NCI-H2029 (cell line): Measurements from ENCODE around the gene PPP2R5D.

Experiments used
- DNase-seq: peaks from one replicate; lab custom pipeline; 2025; lab: John Stamatoyannopoulos, UW

Gene PPP2R5D

DNA sequence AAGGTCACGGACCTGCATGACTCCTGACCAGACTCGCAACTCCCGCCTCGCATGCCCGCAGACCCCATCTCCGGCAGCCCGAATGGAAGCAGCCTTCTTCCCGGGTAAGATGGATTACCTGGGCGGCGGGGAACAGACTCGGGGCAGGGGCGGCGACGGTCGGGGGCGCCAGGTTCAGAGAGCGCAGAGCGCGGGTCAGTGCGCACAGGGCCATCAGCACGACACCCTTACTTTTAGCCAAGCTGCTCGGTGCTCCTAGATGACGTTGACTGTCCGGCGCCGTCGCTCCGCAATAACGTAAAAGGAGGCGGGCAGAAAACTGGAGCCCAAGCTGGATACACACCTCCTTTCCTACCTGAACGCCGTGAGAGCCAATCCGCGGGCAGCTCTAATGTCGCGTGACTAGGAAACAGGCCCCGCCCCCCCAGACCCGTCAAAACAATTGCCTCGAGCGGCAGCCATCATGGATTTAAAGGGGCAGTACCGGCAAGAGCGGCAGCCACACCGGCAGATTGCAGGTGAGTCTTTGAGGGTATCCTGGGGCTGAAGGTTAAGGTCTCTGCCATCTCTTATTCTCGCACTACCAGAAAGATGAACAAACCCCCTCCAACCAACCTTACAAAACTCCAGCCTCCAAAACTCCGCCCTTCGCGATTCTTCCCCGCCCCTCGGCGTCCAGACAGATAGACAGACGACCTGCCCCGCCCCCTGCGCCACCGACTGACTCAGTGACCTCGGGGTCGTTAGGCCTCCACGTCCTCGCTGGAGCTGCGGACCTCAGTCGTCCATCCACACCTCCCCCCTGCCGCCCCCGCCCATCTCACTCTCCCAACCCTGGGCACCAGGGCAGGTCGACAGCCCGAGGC lies 75.0 kb downstream of the PPP2R5D start, which contains the start of the genes KLC4 and MRPL2:
KLC4 (plus strand) TSS at position 464 of the 866 bp plus-strand sequence. CDS start 1,705 bp downstream, outside the sequence.
MRPL2 (minus strand) TSS at position 267 of the 866 bp plus-strand sequence; CDS start at position 214, 53 bp downstream.
- DNase-seq = peak; percentile 99

DNA sequence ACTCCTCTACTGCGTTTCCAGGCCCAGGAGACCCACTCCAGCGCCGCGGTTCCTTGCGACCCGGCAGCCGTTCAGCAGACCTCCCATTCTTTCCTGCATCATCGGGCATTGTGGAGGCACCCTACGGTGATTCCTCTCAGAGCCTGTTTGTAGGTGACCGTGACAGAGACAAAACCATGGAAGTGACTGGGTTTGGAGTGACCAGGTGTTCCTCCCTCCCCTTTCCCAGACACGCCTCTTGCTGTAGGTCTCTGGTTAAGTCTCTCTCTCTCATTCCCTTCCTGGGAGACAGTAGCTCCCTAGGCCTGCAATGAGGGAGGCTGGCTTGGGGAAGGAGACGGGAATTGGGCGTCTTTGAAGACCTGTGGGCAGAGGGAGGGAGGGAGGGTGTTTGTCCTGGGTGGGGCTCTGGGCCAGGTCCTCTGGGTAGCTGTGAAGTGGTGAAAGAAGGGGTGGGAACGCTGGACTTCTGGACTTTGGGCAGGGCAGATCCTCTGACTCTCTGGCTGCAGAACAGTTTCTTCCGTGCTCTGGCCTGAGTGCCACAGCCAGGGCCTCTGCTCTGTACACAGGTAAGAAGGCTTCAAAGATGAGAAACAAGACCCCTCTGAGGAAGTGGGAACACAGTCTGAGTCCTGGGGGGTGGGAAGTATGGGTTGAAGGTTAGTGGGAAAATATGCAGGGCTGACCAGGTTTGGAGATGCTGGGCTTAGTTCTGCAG lies 75.8 kb downstream of the PPP2R5D start:
- DNase-seq = peak; percentile 33

DNA sequence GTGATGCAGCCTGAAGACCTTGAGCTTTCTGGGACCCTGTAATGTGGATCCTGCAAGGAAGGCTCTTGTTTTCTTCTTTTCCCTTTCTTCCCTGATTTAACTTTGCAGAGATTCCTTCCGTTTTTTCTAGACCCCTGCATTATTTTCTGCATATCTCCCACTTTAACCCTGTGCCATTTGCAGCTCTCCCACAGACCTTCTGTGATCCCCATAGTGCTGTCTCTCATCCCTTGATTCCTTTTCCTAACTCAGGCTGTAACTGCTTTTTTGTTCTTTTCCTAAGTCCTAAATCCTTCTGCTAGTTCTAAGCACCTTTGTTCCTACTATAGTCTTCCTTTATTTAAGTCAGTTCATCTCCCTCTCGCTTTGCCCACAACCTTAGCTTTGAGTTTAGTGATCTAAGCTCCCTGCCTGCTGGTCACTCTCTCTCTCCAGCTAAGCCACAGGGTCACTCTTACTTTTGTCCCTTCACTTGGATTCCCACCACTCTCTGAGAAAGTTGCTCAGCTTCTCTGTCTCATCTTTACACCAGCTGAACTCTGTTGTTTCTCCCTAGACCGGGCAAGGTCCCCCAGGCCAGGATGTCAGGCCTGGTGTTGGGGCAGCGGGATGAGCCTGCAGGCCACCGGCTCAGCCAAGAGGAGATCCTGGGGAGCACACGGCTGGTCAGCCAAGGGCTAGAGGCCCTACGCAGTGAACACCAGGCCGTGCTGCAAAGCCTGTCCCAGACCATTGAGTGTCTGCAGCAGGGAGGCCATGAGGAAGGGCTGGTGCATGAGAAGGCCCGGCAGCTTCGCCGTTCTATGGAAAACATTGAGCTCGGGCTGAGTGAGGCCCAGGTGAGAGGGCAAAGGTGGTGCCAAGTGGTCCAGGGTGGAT lies 76.6 kb downstream of the PPP2R5D start:
- DNase-seq = no peak

GRCh38 chr6:43061861-43062260 lies 77.5 kb downstream of the PPP2R5D start:
- no peak for DNase-seq
